ENCODE data around the gene NR1H4.
"Not testable (repeated sequence)": the region's sequence is repeated elsewhere in the genome, so short reads cannot be mapped to it uniquely, and the experiment has no call there.

NR1H4 gene

GRCh38 chr12:100491104-100491503 lies 17.4 kb downstream of the NR1H4 start:
- no peak for DNase-seq (ENCODE audit: low read depth)
- H3K4me3 ChIP-seq (replicated peaks; ENCODE audit: low read depth, low read length): no peak overlapping the region
- TF ChIP-seq CTCF (IDR thresholded peaks at IDR 0.05; ENCODE audit: low read length, missing control alignments): no peak

DNA sequence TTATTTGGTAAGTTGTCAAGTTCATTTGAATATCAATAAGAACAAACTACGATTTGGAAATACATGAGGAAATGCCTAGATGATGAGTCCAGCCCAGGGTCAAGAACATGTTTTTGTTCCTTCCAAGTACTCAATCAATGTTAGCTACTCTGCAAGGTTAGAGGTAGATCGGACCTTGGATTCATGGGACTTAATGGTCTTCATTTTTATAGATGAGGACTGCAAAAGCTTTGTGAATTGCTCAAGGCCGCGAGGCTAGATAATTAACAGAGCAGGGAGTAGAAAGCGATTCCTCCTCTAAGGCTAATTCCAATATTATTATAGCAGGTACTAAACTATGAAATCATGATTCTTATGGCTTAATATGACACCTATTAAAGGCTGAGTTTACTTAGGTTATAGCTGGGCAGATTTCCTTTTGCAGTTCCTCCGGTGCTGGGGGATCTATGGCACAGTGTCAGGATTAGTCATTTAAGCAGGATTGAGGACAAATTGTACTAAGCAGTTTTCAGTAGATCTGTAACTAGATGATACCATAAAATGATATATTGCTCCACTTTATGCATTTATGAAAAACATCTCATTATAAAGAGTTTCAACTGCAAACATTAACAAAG lies 19.8 kb downstream of the NR1H4 start:
- H3K4me3 ChIP-seq (replicated peaks; ENCODE audit: low read depth, low read length): no peak overlapping the region
- no peak for TF ChIP-seq CTCF (IDR thresholded peaks at IDR 0.05; ENCODE audit: low read length, missing control alignments)
- DNase-seq (ENCODE audit: low read depth): no peak

GRCh38 chr12:100494026-100494425 lies 20.4 kb downstream of the NR1H4 start:
- no peak for TF ChIP-seq CTCF (IDR thresholded peaks at IDR 0.05; ENCODE audit: low read length, missing control alignments)

DNA sequence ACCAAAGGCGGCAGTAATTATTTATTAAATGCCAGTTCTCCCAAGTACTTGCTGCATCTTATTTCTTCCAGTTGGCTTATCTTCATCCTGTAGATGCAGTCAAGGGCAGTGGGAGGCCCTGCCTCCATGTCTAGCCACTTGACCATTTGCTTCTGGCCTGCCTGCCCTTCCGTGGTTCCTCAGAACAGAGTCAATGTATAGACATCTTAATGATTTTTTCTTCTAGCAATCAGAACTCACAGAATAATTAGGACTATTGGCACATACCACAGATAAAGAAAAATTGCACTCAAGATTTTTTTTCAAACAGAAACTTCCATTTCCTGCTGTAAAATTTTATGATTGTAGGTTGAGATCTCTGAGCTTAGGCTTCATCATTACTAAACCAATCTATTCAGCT lies 20.9 kb downstream of the NR1H4 start:
- no peak overlapping the region for H3K4me3 ChIP-seq (replicated peaks; ENCODE audit: low read depth, low read length)
- DNase-seq (ENCODE audit: low read depth): no peak
- TF ChIP-seq CTCF (IDR thresholded peaks at IDR 0.05; ENCODE audit: low read length, missing control alignments): no peak

More at GRCh38 chr12:100494026-100494425, 20.4 kb downstream of the NR1H4 start:
- no peak for DNase-seq (ENCODE audit: low read depth)
- H3K4me3 ChIP-seq (replicated peaks; ENCODE audit: low read depth, low read length): no peak overlapping the region

GRCh38 chr12:100497105-100497795 lies 23.6 kb downstream of the NR1H4 start:
- TF ChIP-seq CTCF (IDR thresholded peaks at IDR 0.05; ENCODE audit: low read length, missing control alignments): no peak
- H3K4me3 ChIP-seq (replicated peaks; ENCODE audit: low read depth, low read length): no peak overlapping the region
- DNase-seq (ENCODE audit: low read depth): no peak

GRCh38 chr12:100498141-100498540 lies 24.5 kb downstream of the NR1H4 start:
- no peak for TF ChIP-seq CTCF (IDR thresholded peaks at IDR 0.05; ENCODE audit: low read length, missing control alignments)
- DNase-seq (ENCODE audit: low read depth): no peak

DNA sequence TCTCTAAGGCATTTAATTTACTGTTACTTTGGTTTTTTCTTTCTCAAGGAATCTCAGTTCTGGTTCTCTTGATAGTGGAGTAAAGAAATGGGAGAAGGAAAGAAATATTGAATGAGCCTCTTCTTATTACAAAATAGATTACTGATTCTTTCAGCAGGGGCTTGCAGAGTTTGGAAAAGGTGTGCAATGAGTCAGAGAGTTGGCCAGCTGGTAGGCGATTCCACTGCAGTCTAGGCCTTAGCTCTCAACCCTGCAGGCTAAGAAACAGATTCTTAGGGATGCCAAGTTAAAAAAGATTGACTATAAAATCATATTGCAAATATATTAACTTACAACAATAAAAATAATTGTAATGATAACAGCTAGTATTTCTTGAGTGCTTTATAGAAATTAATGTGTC lies 25.8 kb downstream of the NR1H4 start:
- TF ChIP-seq CTCF (IDR thresholded peaks at IDR 0.05; ENCODE audit: low read length, missing control alignments): no peak
- no peak for DNase-seq (ENCODE audit: low read depth)
- no peak overlapping the region for H3K4me3 ChIP-seq (replicated peaks; ENCODE audit: low read depth, low read length)

More at GRCh38 chr12:100498141-100498540, 24.5 kb downstream of the NR1H4 start:
- no peak overlapping the region for H3K4me3 ChIP-seq (replicated peaks; ENCODE audit: low read depth, low read length)

DNA sequence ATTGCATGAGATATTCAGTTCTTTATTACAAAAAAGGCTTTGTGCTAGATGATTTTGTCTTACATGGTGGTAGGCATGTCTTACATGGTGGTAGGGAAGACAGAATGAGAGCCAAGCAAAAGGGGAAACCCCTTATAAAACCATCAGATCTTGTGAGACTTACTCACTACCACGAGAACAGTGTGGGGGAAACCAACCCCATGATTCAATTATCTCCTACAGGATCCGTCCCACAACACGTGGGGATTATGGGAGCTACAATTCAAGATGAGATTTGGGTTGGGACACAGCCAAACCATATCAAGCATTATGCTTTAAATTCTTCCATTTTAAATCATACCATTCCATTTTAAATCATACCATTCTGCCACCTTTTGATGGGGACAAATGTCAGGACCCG lies 29.1 kb downstream of the NR1H4 start:
- not testable (repeated sequence) for H3K4me3 ChIP-seq (replicated peaks; ENCODE audit: low read depth, low read length); DNase-seq (ENCODE audit: low read depth)
